ENCODE results near the gene ZMAT5.

Gene ZMAT5

GRCh38 chr22:29751669-29752068 lies 15.1 kb downstream of the ZMAT5 start:
- no peak for DNase-seq

GRCh38 chr22:29750559-29751538 lies 16.0 kb downstream of the ZMAT5 start:
- peak; percentile 16 for DNase-seq

DNA sequence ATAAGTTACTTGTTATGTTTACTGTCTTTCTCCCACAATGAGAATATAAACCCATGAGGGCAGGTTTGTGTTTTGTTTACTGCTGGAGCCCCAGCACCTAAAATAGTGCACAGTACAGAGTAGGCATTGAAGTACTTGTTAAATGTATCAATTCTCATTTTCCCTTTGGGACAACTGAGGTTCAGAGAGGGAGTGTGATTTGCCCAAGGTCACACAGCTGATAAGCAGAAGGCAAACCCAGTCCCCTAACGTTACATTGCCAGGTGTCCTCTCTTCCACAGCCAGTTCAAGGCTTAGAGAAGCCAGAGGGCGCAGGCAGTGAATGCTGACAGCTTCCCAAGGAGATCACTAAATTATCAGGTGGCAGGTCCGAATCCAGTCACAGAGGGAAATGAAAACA lies 16.8 kb downstream of the ZMAT5 start:
- no peak for DNase-seq

DNA sequence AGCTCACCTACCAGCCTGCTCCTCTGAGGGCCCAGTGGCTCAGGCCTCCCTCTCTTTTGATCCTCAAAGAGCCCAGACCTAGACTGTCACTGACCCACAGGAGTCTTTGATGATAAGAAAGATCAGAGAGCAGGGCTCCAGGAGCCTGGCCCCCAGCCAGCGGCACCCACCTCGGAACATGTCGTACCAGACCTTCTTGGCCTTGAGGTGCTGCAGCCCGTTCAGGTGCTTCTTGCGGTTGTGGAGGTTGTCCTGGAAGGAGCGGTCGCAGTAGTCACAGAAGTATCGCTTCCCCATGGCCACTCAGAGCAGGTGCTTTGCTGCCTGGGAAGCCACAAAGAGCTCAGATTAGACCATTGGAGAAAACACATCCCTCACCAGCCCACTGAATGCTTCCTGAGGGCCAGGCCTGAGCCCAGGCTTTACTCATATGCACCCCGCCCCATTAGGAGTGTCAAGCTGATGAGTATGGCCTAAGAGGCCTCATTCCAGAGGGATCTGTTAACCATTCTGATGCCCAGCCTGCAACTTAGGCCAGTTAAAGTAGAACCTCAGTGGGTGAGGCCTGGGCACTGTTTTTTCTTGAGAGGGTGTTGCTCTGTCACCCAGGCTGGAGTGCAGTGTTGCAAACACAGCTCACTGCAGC lies 18.4 kb downstream of the ZMAT5 start:
- DNase-seq = no peak

DNA sequence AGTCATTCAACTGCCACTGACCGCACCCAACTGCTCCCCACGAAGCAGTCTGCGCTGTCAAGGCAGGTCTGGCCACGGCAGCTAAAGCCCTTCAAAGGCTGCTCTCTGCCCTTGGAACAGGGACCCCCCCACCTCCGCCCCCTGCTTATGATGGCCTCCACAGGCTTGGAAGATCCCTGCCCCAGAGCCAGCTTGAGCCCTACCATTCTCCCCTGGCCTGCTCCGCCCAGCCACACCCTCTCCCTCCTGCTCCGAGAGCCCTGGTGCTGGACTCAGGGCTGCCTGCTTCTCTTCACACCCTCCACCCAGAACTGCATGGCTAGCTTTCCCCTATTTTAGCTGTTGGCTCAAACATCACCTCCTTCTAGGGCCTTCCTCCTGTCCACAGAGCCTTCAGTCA lies 19.0 kb downstream of the ZMAT5 start:
- DNase-seq = no peak

DNA sequence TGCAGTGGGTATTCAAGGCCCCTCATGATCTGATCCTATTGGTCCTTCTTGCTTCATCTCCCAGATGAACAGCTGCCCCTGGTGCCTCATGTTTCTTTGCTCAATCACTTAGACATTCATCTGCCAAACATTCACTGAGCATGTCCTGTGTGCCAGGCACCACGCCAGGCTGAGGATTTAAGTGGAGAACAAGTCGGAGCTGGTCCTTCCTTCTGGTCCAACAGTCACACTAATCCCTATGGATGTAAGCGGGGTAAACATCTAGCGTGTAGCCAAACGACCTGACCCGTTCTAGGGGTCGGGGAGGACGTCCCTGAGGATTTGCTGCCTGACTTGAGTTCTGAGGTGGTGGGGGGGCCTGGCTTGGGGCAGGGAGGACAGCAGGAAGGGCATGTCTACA lies 21.9 kb downstream of the ZMAT5 start:
- DNase-seq = no peak

- DNase-seq = no peak
Observed at GRCh38 chr22:29742326-29742725, 24.5 kb downstream of the ZMAT5 start.

DNA sequence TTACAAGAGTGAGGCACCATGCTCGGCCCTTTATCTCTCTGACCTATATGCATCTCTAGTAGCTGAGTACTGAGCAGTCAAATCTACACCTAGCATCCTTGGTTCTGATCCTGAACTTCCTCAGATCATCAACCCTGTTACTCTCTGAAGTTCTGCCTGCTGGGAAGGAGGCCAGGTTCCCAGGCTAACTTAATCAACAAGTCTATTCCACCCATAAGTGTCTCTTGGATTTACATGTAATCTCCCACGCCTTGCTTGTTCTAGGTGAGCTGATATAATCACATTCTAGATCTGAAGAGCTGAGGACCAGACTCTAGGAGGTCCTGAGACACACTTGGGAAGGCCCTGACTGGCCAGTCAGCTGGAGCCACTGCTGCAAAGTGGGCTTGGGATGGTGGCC lies 24.9 kb downstream of the ZMAT5 start:
- no peak for DNase-seq

GRCh38 chr22:29740216-29740615 lies 26.6 kb downstream of the ZMAT5 start:
- DNase-seq = no peak

- DNase-seq = no peak
Observed at GRCh38 chr22:29739346-29739875, 27.4 kb downstream of the ZMAT5 start.

- no peak for DNase-seq
Observed at GRCh38 chr22:29738118-29738815, 28.5 kb downstream of the ZMAT5 start.

DNA sequence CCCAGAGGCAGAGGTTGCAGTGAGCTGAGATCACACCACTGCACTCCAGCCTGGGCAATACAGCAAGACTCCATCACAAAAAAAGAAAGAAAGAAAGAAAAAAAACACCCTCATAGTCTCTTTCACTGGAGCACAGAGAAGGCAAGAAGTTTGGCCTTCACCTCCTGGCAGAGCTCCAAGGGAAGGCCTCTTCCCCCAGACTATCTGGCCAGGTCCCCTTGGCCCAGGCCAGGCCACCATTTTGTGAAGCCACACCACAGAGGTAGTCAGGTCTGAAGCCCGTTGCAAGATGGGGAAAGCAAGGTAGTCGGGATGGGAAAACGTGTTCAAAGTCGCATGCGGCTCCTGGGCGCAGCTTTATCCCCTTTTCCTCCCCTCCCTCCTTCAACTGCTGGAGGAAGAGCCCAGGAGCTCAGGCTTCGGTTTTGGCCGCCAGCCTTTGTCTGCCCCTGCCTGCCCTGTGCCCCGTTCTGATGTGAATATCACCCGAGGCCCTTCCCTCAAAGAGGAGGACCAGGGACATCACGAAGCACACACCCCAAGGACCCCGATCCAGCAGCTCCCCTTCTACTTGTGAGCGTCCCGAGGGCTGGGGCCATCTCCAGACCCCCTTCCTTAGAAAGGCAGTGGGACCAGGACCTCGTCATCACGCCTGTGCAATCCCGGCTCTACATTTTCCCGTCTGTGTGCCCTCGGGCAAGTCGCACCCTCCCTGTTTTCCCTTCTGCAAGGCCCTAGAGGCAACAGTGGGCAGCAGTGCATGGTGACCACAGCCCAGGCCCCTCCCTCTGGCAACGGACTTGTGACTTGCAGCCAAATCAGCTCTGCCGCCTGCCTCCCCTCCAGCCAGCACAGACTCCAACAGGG lies 29.3 kb downstream of the ZMAT5 start:
- no peak for DNase-seq

- no peak for DNase-seq
Observed at GRCh38 chr22:29735416-29735815, 31.4 kb downstream of the ZMAT5 start.

GRCh38 chr22:29734838-29735237 lies 32.0 kb downstream of the ZMAT5 start:
- no peak for DNase-seq

- DNase-seq = no peak
Observed at GRCh38 chr22:29734406-29734805, 32.4 kb downstream of the ZMAT5 start.

DNA sequence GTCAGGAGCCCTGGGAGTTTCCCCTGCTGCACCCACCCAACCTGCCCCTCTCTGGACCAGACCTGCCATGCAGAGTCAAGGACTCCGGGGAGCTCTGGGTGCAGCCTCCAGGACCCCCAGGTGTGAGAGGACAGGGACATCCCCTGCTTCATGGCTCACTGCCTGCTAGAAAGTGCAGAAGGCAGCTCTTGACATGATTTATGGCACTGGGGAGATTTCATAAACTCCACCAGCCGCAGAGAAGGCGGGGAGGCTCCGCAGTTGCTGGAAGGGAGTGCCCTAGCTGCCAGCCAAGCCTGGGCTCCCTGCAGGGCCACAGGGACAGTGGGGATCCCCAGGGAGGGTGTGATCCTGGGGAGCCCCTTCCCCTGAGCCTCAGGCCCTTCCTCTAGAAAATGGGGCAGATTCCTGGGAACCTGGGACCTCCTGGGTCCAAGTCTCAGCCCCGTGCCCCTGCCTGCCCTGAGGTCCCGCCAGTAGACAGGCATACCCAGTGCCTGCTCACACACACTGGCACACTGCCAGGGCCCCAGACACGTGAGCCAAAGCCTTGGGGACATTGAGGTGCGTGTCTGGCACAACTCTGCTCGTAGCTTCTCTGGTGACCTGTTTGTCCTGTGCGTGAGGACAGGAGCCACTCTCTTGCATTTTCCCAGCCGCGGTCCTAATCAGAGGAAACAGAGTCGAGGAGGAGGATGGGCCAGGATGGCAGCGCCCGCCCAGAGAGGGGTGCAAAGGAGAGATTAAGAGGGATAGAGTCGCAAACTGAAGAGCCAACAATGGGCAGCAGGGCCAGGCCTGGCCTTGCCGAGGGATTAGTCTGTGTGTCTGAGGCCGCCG lies 33.2 kb downstream of the ZMAT5 start:
- no peak for DNase-seq

- no peak for DNase-seq
Observed at GRCh38 chr22:29732883-29733282, 33.9 kb downstream of the ZMAT5 start.

GRCh38 chr22:29731058-29731850 lies 35.6 kb downstream of the ZMAT5 start:
- no peak for DNase-seq

DNA sequence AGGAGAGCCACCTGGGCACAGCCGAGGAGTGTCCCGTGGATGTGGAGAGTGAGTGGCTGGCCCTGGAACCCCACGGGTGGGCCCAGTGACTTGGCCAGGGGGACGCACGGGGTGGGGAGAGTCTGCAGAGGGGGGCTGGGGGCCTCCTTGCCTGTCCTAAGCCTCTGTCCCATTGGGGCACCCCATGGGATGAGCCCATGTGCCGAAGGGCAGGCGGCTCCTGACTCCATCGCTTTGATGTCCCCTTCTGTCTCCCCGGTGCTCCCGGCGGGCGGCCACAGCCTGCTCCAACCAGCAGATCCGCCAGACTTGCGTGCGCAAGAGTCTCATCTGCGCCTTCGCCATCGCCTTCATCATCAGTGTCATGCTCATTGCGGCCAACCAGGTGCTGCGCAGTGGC lies 37.6 kb downstream of the ZMAT5 start:
- DNase-seq = no peak

DNA sequence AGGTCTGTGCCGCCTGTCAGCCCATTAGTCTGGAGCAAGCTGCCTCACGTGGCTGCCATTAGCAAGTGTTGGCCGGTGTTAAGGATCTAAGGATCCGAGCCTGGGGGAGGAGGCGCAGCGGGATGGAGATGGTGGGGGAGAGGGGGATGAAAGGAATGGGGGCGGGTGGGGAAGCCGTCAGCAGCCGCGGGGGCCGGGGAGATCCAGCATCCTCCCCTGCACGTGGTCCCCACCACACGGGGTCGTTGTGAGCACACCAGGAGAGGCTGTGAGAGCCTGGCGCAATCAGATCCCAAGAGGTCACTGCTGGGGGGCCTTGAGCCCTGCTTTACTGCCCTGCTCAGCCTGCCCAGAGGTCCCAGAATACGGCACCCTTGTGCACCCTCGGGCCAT lies 39.7 kb downstream of the ZMAT5 start:
- DNase-seq = no peak
